Tibial nerve (tissue), 3 donors: ENCODE measurements around the gene ZFP92.

Experiments used
- POLR2A ChIP-seq, 2 donors: fragments of 450-650 bp; IDR thresholded peaks; one replicate each; pipeline ENCODE4 v1.6.1; 2017; ENCODE audit warnings: antibody characterized with exemption in 2 of 2, mild to moderate bottlenecking in 2 of 2, moderate library complexity in 2 of 2
- TF ChIP-seq, protein P1 (sequence below), 5 experiments: fragments of 200-600 bp in 3 of 5; fragments of 450-650 bp in 2 of 5; sonication (generic) in 3 of 5; IDR thresholded peaks; one replicate each; pipeline ENCODE4 v1.5.1; 2016 to 2019; ENCODE audit warnings: antibody characterized with exemption in 5 of 5, mild to moderate bottlenecking in 3 of 5, moderate library complexity in 2 of 5

DNA sequence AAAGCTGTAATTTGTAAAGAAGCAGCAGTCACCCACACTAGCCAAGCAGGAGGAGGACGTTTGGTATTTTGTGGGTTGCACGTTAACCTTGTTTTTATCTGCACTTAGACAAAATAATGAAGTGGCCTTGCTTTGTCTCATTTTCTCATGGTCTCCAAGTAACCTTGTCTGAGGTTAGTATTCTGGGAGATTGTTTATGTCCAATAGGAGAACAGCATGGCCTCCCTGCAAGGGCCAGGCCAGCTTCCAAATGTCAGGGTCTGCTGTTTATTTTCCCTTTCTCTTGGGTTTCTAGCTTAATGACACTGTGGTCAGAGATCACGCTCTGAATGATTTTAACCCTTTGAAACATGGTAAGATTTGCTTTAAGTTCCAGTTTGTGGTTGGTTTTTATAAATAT, 40.0 kb upstream of the ZFP92 start:
- TF ChIP-seq, protein P1, sequence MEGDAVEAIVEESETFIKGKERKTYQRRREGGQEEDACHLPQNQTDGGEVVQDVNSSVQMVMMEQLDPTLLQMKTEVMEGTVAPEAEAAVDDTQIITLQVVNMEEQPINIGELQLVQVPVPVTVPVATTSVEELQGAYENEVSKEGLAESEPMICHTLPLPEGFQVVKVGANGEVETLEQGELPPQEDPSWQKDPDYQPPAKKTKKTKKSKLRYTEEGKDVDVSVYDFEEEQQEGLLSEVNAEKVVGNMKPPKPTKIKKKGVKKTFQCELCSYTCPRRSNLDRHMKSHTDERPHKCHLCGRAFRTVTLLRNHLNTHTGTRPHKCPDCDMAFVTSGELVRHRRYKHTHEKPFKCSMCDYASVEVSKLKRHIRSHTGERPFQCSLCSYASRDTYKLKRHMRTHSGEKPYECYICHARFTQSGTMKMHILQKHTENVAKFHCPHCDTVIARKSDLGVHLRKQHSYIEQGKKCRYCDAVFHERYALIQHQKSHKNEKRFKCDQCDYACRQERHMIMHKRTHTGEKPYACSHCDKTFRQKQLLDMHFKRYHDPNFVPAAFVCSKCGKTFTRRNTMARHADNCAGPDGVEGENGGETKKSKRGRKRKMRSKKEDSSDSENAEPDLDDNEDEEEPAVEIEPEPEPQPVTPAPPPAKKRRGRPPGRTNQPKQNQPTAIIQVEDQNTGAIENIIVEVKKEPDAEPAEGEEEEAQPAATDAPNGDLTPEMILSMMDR (IDR thresholded peaks at IDR 0.05): no peak
- TF ChIP-seq POLR2A (IDR thresholded peaks at IDR 0.05): no peak
